Testis (tissue), 2 donors: Measurements from ENCODE around the gene TCF7L1.

Source experiments
- POLR2A ChIP-seq: fragments of 450-650 bp; IDR thresholded peaks from one replicate; pipeline ENCODE4 v1.6.1; 2017; ENCODE audit warnings: antibody characterized with exemption, mild to moderate bottlenecking, moderate library complexity
- TF ChIP-seq, protein P1 (sequence below), 3 experiments: fragments of 450-650 bp in 2 of 3; fragments of 200-600 bp in 1 of 3; sonication (generic) in 1 of 3; IDR thresholded peaks; one replicate each; pipeline ENCODE4 v1.5.1; 2016 to 2019; ENCODE audit warnings: antibody characterized with exemption in 3 of 3, mild to moderate bottlenecking in 2 of 3, moderate library complexity in 1 of 3

DNA sequence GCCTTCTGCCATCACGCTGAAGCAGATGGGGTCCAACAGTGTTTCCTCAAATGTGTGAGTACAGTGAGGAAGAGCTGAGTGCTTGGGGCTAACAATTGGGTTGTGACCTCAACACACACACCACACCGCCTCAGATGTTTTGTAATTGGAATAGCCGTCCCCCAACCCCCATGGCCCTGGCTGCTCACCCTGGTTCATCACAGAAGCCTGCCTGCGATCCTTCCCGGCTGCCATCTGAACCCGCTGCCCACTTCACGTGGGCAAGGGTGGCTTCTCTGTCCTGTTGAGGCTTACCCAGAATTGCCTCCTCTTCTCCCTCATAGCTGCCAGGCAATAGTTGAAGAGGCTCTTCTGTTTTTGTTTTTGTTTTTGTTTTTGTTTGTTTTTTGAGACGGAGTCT lies 150.4 kb downstream of the TCF7L1 start:
- TF ChIP-seq, protein P1, sequence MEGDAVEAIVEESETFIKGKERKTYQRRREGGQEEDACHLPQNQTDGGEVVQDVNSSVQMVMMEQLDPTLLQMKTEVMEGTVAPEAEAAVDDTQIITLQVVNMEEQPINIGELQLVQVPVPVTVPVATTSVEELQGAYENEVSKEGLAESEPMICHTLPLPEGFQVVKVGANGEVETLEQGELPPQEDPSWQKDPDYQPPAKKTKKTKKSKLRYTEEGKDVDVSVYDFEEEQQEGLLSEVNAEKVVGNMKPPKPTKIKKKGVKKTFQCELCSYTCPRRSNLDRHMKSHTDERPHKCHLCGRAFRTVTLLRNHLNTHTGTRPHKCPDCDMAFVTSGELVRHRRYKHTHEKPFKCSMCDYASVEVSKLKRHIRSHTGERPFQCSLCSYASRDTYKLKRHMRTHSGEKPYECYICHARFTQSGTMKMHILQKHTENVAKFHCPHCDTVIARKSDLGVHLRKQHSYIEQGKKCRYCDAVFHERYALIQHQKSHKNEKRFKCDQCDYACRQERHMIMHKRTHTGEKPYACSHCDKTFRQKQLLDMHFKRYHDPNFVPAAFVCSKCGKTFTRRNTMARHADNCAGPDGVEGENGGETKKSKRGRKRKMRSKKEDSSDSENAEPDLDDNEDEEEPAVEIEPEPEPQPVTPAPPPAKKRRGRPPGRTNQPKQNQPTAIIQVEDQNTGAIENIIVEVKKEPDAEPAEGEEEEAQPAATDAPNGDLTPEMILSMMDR (IDR thresholded peaks at IDR 0.05), result no peak
- no peak for TF ChIP-seq POLR2A
